A673 (cell line): ENCODE measurements around the gene PROSER2. TPM values are rescaled to one million over a fixed set of nuclear protein-coding genes. Genes with fewer than 3 reads are reported as not detected.

Experiments used
- BruUV-seq: library from RNA; stranded (reverse); fragments of 400-500 nt; replicated peaks from 2 replicates; lab custom pipeline; 2021; lab: Mats Ljungman, UMichigan
- CTCF ChIA-PET: fragments of 300-600 bp; sonication (Branson Sonifier 250); formaldehyde crosslinking; loops from one replicate; lab custom pipeline; 2022; ENCODE audit warnings: antibody characterized with exemption; lab: Charles Lee
- POLR2A ChIA-PET: fragments of 300-600 bp; sonication (Branson Sonifier 250); formaldehyde crosslinking; loops from one replicate; lab custom pipeline; 2022; ENCODE audit warnings: antibody characterized with exemption; ENCODE audit not compliant: low non-redundant PET; lab: Charles Lee
- DNase-seq: peaks from one replicate; pipeline ENCODE4 v3.0.0-alpha.2; 2015; ENCODE audit warnings: low spot score
- H3K27ac ChIP-seq: fragments of 200-600 bp; sonication (generic); 2 replicates; pipeline ENCODE4 v1.5.1; 2016; ENCODE audit warnings: mixed run types, low read depth, mild to moderate bottlenecking, mixed read lengths, antibody characterized with exemption, low read length; ENCODE audit not compliant: poor library complexity, severe bottlenecking
- H3K27me3 ChIP-seq: fragments of 200-600 bp; sonication (generic); replicated peaks from 2 replicates; pipeline ENCODE4 v1.6.1; 2017; ENCODE audit warnings: mixed run types, low read depth, mild to moderate bottlenecking, mixed read lengths, antibody characterized with exemption, low read length; ENCODE audit not compliant: insufficient read depth, poor library complexity
- H3K36me3 ChIP-seq: fragments of 200-600 bp; sonication (generic); 2 replicates; pipeline ENCODE4 v1.6.1; 2016; ENCODE audit warnings: mixed run types, mild to moderate bottlenecking, mixed read lengths, antibody characterized with exemption, low read length; ENCODE audit not compliant: insufficient read depth, poor library complexity, severe bottlenecking
- H3K4me1 ChIP-seq: fragments of 200-600 bp; sonication (generic); 2 replicates; pipeline ENCODE4 v1.6.1; 2017; ENCODE audit warnings: mixed run types, mild to moderate bottlenecking, mixed read lengths, antibody characterized with exemption, low read length; ENCODE audit not compliant: insufficient read depth, poor library complexity, severe bottlenecking
- H3K4me3 ChIP-seq: fragments of 200-600 bp; sonication (generic); 2 replicates; pipeline ENCODE4 v1.5.1; 2016; ENCODE audit warnings: low read depth, mixed run types, mild to moderate bottlenecking, mixed read lengths, low read length; ENCODE audit not compliant: poor library complexity, severe bottlenecking
- H3K9me3 ChIP-seq: fragments of 200-600 bp; sonication (generic); 2 replicates; pipeline ENCODE4 v1.6.1; 2016; ENCODE audit warnings: mixed run types, low read depth, mild to moderate bottlenecking, mixed read lengths, antibody characterized with exemption, low read length; ENCODE audit not compliant: poor library complexity, severe bottlenecking
- EZH2 ChIP-seq: fragments of 200-600 bp; sonication (generic); IDR thresholded peaks from 2 replicates; pipeline ENCODE4 v1.6.1; 2017; ENCODE audit warnings: borderline replicate concordance, low read depth, mild to moderate bottlenecking, mixed read lengths, antibody characterized with exemption, low read length; ENCODE audit not compliant: poor library complexity, severe bottlenecking
- intact Hi-C: fragments of 100-400 bp; cut with micrococcal nuclease; formaldehyde crosslinking; loops from one replicate; pipeline ENCODE4 v1.10.0; 2022; ENCODE audit not compliant: unreplicated experiment
- total RNA-seq: library from RNA; stranded (reverse); gene quantifications from 2 replicates; pipeline ENCODE4 v1.2.3, GENCODE V29; 2021
- TF ChIP-seq, protein P1 (sequence below): fragments of 300-800, 200-600 bp; sonication (generic); conservative IDR thresholded peaks from 2 replicates; pipeline ENCODE4 v1.5.1; 2017; ENCODE audit warnings: low read depth, mild to moderate bottlenecking, antibody characterized with exemption, low read length, moderate library complexity, mixed read lengths

Gene PROSER2
- total RNA-seq, 1 experiment from 2014 or later: 40.4 TPM

DNA sequence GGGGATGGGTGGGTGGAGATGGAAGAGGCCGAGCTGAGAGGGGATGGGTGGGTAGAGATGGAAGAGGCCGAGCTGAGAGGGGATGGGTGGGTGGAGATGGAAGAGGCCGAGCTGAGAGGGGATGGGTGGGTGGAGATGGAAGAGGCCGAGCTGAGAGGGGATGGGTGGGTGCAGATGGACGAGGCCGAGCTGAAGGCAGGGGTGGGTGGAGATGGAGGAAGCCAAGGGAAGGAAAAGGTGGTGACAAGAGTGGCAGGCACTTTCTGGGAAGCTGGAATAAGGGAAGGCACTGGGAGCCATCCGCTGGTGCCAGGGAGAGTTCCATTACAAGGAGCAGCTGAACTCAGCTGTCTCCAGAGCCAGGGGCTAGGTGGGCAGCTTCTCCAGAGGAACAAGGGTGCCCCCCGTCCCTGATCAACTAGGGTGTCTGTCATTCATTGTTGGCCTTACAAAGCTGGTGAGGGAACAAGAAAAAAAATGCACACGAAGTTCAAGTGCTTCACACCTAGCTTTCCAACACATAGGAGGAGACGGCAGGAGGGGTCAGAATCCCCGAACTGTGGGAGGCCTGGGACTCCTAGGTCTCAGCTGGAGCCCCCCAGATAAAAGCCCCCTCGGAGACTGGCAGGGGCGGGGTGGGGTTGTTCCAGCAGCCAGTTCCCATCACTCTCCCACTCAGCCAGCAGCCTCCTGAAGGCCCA lies 62.4 kb downstream of the PROSER2 start:
- ChIA-PET CTCF (interaction anchor here (0.6 kb wide), 1 partner anchor 9 kb away, joined by 10 read pairs; no protein-coding TSS in a partner anchor), POLR2A (no interaction called here)
- DNase-seq: no peak
- no peaks in the 10 kb centered on the region for H3K27me3 ChIP-seq
- intact Hi-C loops: no loop called here
- BruUV-seq: no TSS peak
- TF ChIP-seq EZH2: no peak
- TF ChIP-seq, protein P1, sequence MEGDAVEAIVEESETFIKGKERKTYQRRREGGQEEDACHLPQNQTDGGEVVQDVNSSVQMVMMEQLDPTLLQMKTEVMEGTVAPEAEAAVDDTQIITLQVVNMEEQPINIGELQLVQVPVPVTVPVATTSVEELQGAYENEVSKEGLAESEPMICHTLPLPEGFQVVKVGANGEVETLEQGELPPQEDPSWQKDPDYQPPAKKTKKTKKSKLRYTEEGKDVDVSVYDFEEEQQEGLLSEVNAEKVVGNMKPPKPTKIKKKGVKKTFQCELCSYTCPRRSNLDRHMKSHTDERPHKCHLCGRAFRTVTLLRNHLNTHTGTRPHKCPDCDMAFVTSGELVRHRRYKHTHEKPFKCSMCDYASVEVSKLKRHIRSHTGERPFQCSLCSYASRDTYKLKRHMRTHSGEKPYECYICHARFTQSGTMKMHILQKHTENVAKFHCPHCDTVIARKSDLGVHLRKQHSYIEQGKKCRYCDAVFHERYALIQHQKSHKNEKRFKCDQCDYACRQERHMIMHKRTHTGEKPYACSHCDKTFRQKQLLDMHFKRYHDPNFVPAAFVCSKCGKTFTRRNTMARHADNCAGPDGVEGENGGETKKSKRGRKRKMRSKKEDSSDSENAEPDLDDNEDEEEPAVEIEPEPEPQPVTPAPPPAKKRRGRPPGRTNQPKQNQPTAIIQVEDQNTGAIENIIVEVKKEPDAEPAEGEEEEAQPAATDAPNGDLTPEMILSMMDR: no peak
- peaks cover 66% of the 10 kb centered on the region for H3K36me3 ChIP-seq
- peaks cover 5% of the 10 kb centered on the region for H3K4me1 ChIP-seq
- H3K9me3 ChIP-seq: no peaks in the 10 kb centered on the region
- peak overlapping the region; percentile 59 for H3K27ac ChIP-seq
- H3K4me3 ChIP-seq: no peak overlapping the region

DNA sequence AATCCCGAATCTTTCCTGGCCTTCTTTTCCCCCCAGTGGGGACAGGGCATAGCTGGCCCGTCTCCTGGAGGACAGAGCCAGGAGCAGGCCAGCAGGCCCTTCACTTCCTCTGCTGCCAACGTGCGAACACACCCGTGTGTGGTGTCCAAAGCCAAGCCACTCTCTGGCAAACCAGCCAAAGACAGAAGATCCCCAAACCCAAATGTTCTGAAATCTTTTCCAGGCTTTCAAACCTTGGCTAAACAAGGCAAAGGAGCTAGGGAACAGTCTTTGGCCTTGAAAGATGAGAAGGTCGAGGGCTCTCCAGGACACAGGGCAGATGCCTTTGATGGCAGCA lies 63.0 kb downstream of the PROSER2 start:
- intact Hi-C loops: no loop called here
- Histone ChIP-seq H3K9me3 (no peaks in the 10 kb centered on the region), H3K4me1 (peaks cover 10% of the 10 kb centered on the region), H3K27ac (peak overlapping the region; percentile 59), H3K4me3 (no peak overlapping the region), H3K36me3 (peaks cover 62% of the 10 kb centered on the region), H3K27me3 (no peaks in the 10 kb centered on the region)
- BruUV-seq: TSS peak; percentile 1
- CTCF ChIA-PET: no interaction called here
- no peak for DNase-seq
- no peak for TF ChIP-seq EZH2
- TF ChIP-seq, protein P1: no peak
- POLR2A ChIA-PET: no interaction called here

DNA sequence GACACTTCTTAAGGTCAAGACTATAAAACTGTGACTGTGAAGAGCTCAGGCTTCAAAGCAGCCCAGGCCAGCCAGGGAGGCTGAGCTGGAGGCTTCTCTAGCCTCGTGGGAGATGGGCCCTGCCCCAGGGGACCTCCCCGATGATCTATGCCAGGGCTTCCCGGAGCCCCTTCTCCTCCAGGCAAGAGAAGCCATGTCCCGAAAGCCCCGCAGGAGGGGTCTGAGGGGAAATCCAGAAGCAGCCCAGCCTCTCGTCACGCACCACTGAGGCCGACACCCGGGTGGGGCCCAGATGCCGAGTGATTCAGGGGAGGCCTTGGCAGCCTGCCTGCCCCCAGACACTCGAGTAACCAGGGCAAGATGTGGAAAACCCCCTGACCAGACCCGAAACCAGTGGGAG lies 63.7 kb downstream of the PROSER2 start:
- H3K27me3 ChIP-seq: no peaks in the 10 kb centered on the region
- H3K9me3 ChIP-seq: no peaks in the 10 kb centered on the region
- peaks cover 17% of the 10 kb centered on the region for H3K4me1 ChIP-seq
- CTCF ChIA-PET: no interaction called here
- DNase-seq: no peak
- H3K4me3 ChIP-seq: no peak overlapping the region
- H3K27ac ChIP-seq: peak overlapping the region; percentile 59
- POLR2A ChIA-PET: no interaction called here
- TF ChIP-seq, protein P1: no peak
- TF ChIP-seq EZH2: no peak
- peaks cover 67% of the 10 kb centered on the region for H3K36me3 ChIP-seq
- BruUV-seq: no TSS peak
- intact Hi-C loops: no loop called here
